Thyroid gland (tissue), 4 donors: ENCODE measurements around the gene GHRHR. TPM values are rescaled to one million over a fixed set of nuclear protein-coding genes. Genes with fewer than 3 reads are reported as not detected.

ENCODE experiments used
- DNase-seq, 2 donors: peaks; one replicate each; pipeline ENCODE4 v3.0.0-alpha.2; 2019
- H3K27ac ChIP-seq, 3 donors: fragments of 200-600 bp; sonication (generic); 1 replicate in 2 of 3; 2 replicates in 1 of 3; pipeline ENCODE4 v1.5.1; 2016 to 2019; ENCODE audit warnings: mild to moderate bottlenecking in 1 of 3, moderate library complexity in 1 of 3
- H3K27me3 ChIP-seq: fragments of 200-600 bp; sonication (generic); one replicate; pipeline ENCODE4 v1.5.1; 2019
- H3K36me3 ChIP-seq, 2 donors: fragments of 200-600 bp; sonication (generic); one replicate each; pipeline ENCODE4 v1.5.1; 2016 to 2019
- H3K4me1 ChIP-seq, 2 donors: fragments of 200-600 bp; sonication (generic); one replicate each; pipeline ENCODE4 v1.5.1; 2017 to 2019
- H3K4me3 ChIP-seq, 3 donors: fragments of 200-600 bp; sonication (generic); replicated peaks in 1 of 3; 1 replicate in 2 of 3; 2 replicates in 1 of 3; pipeline ENCODE4 v1.5.1; 2016; ENCODE audit warnings: mild to moderate bottlenecking in 1 of 3
- H3K9me3 ChIP-seq: fragments of 200-600 bp; sonication (generic); one replicate; pipeline ENCODE4 v1.5.1; 2017
- CTCF ChIP-seq, 6 experiments: fragments of 200-600 bp in 3 of 6; fragments of 450-650 bp in 3 of 6; sonication (generic) in 3 of 6; IDR thresholded peaks; one replicate each; pipeline ENCODE4 v1.5.1; 2016 to 2019; ENCODE audit warnings: antibody characterized with exemption in 6 of 6, mild to moderate bottlenecking in 2 of 6, inconsistent platforms in 1 of 6, moderate library complexity in 1 of 6
- POLR2A ChIP-seq, 2 donors: fragments of 450-650 bp; IDR thresholded peaks; one replicate each; pipeline ENCODE4 v1.6.1; 2017; ENCODE audit warnings: antibody characterized with exemption in 2 of 2, mild to moderate bottlenecking in 2 of 2, moderate library complexity in 1 of 2
- WGBS, 2 donors: methylation state at CpG; one replicate each; pipeline ENCODE4 v1.1.5; 2017; 5-methylcytosine and 5-hydroxymethylcytosine counted together
- intact Hi-C: fragments of 100-400 bp; cut with DNase I; formaldehyde crosslinking; loops from one replicate; pipeline ENCODE4 v1.15.1; 2023
- total RNA-seq, 4 donors: library from RNA; depleted of rRNA; stranded (reverse); fragments of >200 nt; gene quantifications; one replicate each; pipeline ENCODE4 v1.2.3, GENCODE V29; 2016

The GHRHR gene
- total RNA-seq, 4 donors from 2014 or later, result 0.54 TPM; not detected in 3

GRCh38 chr7:30936650-30937245 lies 27.0 kb upstream of the GHRHR start:
- H3K36me3 ChIP-seq, result no peaks in the 10 kb centered on the region
- H3K9me3 ChIP-seq, result no peaks in the 10 kb centered on the region
- intact Hi-C loops, result no loop called here
- TF ChIP-seq POLR2A (IDR thresholded peaks at IDR 0.05) (no peak), CTCF (IDR thresholded peaks at IDR 0.05) (no peak)
- no peak overlapping the region for H3K4me3 ChIP-seq
- H3K27ac ChIP-seq, result no peak overlapping the region
- H3K27me3 ChIP-seq, result no peaks in the 10 kb centered on the region
- peaks cover 0 to 5% of the 10 kb centered on the region in 2 donors for H3K4me1 ChIP-seq
- no peak for DNase-seq

DNA sequence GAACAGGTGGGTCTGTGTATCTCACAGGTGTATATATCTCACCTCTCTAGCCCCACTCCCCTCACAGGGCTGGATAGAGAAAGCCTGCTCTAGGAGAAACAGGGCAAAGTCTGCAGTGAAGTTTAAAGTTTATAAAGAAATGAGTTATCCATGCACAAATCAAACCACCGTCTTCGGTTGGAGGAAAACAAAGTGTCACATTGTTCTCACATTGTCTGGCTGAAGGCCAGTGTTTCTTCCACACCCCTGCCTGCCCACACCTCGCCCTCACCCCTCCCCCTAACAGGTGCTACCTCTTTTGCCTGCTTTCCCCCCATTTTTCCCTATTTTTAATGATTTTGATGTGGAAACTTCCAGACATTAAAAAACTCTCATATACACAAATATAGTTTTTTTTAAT lies 26.3 kb upstream of the GHRHR start:
- Histone ChIP-seq H3K36me3 (no peaks in the 10 kb centered on the region), H3K4me1 (peaks cover 0 to 5% of the 10 kb centered on the region in 2 donors), H3K27me3 (no peaks in the 10 kb centered on the region), H3K9me3 (no peaks in the 10 kb centered on the region), H3K4me3 (no peak overlapping the region), H3K27ac (no peak overlapping the region)
- intact Hi-C loops, result no loop called here
- TF ChIP-seq CTCF (IDR thresholded peaks at IDR 0.05) (no peak), POLR2A (IDR thresholded peaks at IDR 0.05) (no peak)
- no peak for DNase-seq
- WGBS, 2 donors, result 52 to 54% methylated on average over 3 of the region's 3 CpGs

DNA sequence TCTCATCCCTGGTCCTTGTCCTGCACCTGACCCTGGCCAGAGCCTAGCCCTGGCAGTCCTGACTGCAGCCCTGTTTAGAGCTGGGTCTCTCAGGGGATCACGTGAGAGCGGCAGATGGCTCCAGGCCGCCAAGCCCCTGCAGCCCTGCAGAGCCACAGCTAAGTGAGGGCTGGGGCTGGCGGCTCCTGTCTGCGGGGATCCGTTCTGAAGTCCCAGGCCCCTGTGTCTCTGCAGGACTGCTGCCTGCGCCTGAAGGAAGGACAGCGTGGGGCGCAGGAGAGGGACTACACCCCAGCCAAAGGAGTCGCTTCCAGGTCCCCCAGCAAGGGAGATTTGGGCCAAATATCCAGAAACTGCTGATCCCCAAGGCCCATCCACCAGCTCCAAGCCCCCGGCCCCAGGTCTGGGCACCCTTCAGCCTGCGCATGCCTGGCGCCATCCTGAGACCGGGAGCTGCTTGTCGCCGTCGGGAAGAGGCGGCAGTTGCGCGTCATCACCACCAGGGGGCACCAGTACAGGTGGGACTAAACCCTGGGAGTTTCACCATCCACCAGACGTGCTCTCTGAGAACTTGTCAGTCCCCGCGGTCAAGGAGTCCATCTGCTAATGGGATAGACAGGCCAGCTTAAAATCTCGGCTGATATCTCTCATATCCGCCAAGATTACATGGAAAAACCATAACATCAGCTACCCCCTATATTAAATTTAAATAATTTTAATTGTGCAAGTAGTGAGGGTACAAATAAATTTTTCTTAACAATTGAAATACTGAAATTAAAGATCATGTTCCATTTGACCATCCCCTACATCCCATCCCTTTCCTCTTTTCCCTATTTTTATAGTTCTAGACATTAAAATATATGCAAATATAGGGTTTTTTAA lies 25.1 kb upstream of the GHRHR start:
- Histone ChIP-seq H3K36me3 (no peaks in the 10 kb centered on the region), H3K4me3 (no peak overlapping the region), H3K4me1 (peaks cover 0 to 5% of the 10 kb centered on the region in 2 donors), H3K27ac (no peak overlapping the region), H3K9me3 (no peaks in the 10 kb centered on the region), H3K27me3 (no peaks in the 10 kb centered on the region)
- 12 to 20% methylated on average over 7 to 16 of the region's 25 CpGs for WGBS, 2 donors
- peak; percentile 79 to 85 for DNase-seq
- intact Hi-C loops, result no loop called here
- no peak for TF ChIP-seq POLR2A (IDR thresholded peaks at IDR 0.05)
- peak; percentile 71 to 98 (median 84) for TF ChIP-seq CTCF (IDR thresholded peaks at IDR 0.05)

DNA sequence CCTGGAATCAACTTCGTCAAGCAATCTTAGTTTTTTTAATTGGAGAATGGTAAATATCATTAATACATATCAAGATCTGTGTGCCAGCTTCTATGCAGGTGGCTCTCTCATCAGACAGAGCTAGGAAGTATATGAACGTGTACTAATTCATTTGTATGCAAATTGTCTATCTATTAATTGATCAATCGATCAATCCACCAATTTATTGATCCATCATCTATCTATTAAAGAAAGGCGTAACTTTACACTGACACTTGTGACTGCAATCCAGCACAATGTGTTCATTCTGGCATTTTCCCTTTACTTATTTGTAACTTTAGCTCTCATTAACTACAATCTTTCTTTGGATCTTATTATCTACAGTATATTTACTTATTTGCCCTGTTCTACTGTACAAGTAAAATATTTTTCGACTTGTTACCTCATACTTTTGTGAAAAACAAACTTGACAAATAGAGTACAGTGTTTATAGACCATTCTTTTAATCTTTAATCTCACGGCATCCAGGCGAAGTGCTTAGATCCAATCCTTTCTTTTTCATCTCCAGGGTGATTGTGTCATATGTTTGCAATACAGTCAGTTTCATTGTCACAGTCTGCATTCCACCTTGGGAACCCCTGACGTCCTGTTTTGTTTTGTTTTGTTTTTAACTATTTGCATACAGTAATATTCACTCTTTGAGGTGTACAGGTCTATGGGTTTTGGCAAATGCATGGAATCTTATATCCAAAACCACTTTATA lies 22.0 kb upstream of the GHRHR start:
- WGBS, 2 donors, result 58 to 62% methylated on average over 8 of the region's 8 CpGs
- Histone ChIP-seq H3K4me3 (no peak overlapping the region), H3K27ac (no peak overlapping the region), H3K36me3 (no peaks in the 10 kb centered on the region), H3K9me3 (no peaks in the 10 kb centered on the region), H3K27me3 (no peaks in the 10 kb centered on the region), H3K4me1 (peaks cover 0 to 5% of the 10 kb centered on the region in 2 donors)
- intact Hi-C loops, result no loop called here
- TF ChIP-seq CTCF (IDR thresholded peaks at IDR 0.05), result no peak
- TF ChIP-seq POLR2A (IDR thresholded peaks at IDR 0.05), result no peak
- no peak for DNase-seq
